Colonic mucosa (tissue), 4 donors: ENCODE results near the gene ARHGAP10. TPM values are rescaled to one million over a fixed set of nuclear protein-coding genes. Genes with fewer than 3 reads are reported as not detected.

Source experiments
- DNase-seq: peaks from one replicate; pipeline ENCODE4 v3.0.0-alpha.2; 2020
- H3K27ac ChIP-seq: fragments of 200-600 bp; one replicate; pipeline ENCODE4 v1.8.0; 2021
- H3K27me3 ChIP-seq: fragments of 200-600 bp; one replicate; pipeline ENCODE4 v1.8.0; 2021
- H3K36me3 ChIP-seq: fragments of 200-600 bp; one replicate; pipeline ENCODE4 v1.8.0; 2021
- H3K4me1 ChIP-seq: fragments of 200-600 bp; one replicate; pipeline ENCODE4 v1.8.0; 2021; ENCODE audit warnings: mild to moderate bottlenecking
- H3K4me3 ChIP-seq: fragments of 200-600 bp; one replicate; pipeline ENCODE4 v1.8.0; 2021
- H3K9ac ChIP-seq, 2 donors: one replicate each; pipeline ENCODE4 v1.7.0; 2013; ENCODE audit warnings: control low read depth in 2 of 2, low read depth in 2 of 2, low read length in 2 of 2
- H3K9me3 ChIP-seq: fragments of 200-600 bp; one replicate; pipeline ENCODE4 v1.8.0; 2021
- intact Hi-C: fragments of 100-400 bp; cut with DNase I; formaldehyde crosslinking; loops from one replicate; pipeline ENCODE4 v1.14.1; 2022
- total RNA-seq, 2 donors: library from RNA; stranded (reverse); fragmentation: NEBNext Ultra II Directional in 1 of 2; extraction: Animal tissue kit (Norgen Biotek cat#: 25700) in 1 of 2; gene quantifications; one replicate each; pipeline ENCODE4 v1.2.1, GENCODE V29; 2021
- TF ChIP-seq, protein P1 (sequence below): fragments of 200-600 bp; IDR thresholded peaks from one replicate; pipeline ENCODE4 v1.8.0; 2022; ENCODE audit warnings: antibody characterized with exemption, mild to moderate bottlenecking
- donor health status: healthy.
- donor health status: DM: no; HTN: no; CAD: no.
- donor health status: DM: no; HTN: no; CAD: no.

ARHGAP10 gene
- total RNA-seq, 2 donors from 2014 or later: 4.4 to 7.1 TPM

DNA sequence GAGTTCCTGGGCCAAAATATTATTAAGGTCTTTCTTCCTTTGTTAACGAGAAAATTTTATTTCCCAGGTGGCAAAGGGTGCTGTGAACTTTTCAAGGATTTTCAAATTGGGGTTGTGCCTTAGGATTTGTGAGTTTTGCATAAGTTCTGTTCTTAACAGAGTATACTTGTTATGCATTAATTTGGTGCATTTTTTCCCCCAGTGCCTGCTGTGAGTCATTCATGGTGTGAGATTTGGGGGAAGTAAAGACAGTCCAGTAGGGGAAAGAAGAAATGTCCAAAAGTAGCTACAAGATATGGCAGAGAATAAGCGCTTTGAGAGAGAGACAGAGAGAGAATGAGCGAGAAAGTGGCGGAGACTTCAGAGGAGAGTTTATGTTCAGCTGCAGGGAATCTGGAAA lies 239.2 kb downstream of the ARHGAP10 start:
- Histone ChIP-seq H3K4me1 (no peaks in the 10 kb centered on the region), H3K9me3 (no peaks in the 10 kb centered on the region), H3K36me3 (no peaks in the 10 kb centered on the region), H3K27ac (no peak overlapping the region), H3K9ac (no peak overlapping the region), H3K4me3 (no peak overlapping the region), H3K27me3 (no peaks in the 10 kb centered on the region)
- TF ChIP-seq, protein P1, sequence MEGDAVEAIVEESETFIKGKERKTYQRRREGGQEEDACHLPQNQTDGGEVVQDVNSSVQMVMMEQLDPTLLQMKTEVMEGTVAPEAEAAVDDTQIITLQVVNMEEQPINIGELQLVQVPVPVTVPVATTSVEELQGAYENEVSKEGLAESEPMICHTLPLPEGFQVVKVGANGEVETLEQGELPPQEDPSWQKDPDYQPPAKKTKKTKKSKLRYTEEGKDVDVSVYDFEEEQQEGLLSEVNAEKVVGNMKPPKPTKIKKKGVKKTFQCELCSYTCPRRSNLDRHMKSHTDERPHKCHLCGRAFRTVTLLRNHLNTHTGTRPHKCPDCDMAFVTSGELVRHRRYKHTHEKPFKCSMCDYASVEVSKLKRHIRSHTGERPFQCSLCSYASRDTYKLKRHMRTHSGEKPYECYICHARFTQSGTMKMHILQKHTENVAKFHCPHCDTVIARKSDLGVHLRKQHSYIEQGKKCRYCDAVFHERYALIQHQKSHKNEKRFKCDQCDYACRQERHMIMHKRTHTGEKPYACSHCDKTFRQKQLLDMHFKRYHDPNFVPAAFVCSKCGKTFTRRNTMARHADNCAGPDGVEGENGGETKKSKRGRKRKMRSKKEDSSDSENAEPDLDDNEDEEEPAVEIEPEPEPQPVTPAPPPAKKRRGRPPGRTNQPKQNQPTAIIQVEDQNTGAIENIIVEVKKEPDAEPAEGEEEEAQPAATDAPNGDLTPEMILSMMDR: no peak
- no peak for DNase-seq
- intact Hi-C loops: no loop called here

DNA sequence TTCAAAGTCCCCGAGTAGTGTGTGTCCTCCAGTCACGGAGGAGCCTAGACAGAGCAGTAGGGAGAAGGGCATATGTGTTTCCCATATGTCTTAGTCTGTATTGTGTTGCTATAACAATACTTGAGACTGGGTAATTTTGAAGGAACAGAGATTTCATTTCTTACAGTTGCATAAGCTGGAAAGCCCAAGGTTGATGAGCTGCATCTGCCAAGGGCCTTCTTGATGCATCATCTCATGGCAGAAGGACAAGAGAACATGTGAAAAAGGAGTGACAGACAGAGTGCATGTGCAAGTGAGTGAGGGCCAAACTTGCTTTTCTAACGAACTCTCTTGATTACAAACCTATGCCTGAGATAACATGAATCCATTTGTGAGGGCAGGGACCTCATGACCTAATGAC lies 243.4 kb downstream of the ARHGAP10 start:
- H3K4me3 ChIP-seq: no peak overlapping the region
- TF ChIP-seq, protein P1: no peak
- no peak overlapping the region for H3K27ac ChIP-seq
- H3K4me1 ChIP-seq: no peaks in the 10 kb centered on the region
- intact Hi-C loops: no loop called here
- no peaks in the 10 kb centered on the region for H3K9me3 ChIP-seq
- H3K27me3 ChIP-seq: no peaks in the 10 kb centered on the region
- no peak for DNase-seq
- H3K36me3 ChIP-seq: no peaks in the 10 kb centered on the region
- no peak overlapping the region for H3K9ac ChIP-seq

DNA sequence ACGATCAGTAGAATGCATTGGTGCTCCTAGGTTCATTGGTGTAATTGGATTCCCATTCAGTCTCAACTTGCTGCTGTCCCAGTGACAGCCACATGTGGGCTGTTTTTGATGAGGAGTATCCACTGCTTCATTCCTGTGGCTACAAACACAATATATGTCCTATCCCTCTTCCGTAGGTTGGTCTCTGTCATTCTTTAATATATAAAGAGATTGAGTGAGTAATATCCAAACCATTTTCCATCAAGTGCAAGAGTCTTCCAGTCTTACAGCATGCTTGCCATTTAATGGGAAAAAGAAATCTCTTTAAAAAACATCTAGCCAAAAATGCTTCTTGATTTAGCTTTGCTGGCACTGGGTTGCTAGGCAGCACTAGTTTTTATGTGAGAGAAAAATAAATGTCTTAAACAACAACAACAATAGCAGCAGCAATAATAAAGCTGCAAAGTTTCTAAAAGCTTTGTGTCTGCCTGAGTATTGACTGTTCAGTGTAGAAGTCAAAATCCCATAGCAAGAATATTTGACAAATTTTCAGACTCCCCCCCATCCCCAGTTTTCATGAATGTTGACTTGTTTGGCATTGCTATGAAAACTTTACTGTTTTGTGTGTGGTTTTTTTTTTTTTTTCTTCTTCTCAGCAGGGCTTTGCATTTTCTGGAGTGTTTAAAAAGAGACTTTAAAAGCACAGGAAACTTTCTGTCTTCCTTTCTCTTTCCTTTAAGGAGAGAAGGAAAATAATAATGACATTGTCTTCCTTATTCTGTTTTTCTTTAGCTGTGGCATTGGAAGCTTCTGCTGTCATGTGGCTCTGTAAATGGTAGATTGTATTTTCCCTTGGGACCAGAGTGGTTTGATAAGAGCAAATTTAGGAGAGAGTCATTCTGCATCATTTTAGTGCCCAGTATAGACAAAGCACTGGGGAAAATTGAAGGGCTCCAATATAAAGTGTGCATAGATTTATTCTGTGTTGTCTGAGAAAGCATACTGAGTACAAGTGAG lies 244.3 kb downstream of the ARHGAP10 start:
- Histone ChIP-seq H3K9ac (no peak overlapping the region), H3K9me3 (no peaks in the 10 kb centered on the region), H3K4me3 (no peak overlapping the region), H3K4me1 (no peaks in the 10 kb centered on the region), H3K27ac (no peak overlapping the region), H3K27me3 (no peaks in the 10 kb centered on the region), H3K36me3 (no peaks in the 10 kb centered on the region)
- DNase-seq: no peak
- intact Hi-C loops: no loop called here
- TF ChIP-seq, protein P1: no peak

DNA sequence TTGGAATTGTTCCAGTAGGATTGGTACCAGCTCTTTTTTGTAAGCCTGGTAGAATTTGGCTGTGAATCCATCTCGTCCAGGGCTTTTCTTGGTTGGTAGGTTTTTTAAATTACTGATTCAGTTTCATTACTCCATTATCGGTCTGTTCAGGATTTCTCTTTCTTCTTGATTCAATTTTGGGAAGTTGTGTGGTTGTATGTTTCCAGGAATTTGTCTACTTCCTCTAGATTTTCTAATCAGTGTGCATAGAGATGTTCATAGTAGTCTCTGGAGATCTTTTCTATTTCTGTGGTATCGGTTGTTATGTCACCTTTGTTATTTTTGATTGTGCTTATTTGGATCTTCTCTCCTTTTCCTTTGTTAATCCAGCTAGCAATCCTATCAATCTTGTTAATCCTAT lies 248.7 kb downstream of the ARHGAP10 start:
- H3K9ac ChIP-seq: no peak overlapping the region

DNA sequence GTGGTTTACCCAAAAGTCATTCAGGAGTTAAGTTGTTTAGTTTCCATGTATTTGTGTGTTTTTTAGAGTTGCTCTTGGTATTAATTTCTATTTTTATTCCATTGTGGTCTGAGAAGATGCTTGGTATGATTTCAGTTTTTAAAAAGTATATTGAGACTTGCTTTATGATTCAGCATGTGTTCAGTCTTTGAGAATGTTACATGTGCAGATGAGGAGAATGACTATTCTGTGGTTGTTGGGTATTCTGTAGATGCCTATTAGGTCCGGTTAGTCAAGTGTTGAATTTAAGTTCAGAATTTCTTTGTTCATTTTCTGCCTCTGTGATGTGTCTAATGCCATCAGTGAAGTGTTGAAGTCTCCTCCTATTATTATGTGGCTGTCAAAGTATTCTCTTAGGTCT lies 249.4 kb downstream of the ARHGAP10 start:
- no peak overlapping the region for H3K27ac ChIP-seq
- H3K9me3 ChIP-seq: no peaks in the 10 kb centered on the region
- H3K27me3 ChIP-seq: no peaks in the 10 kb centered on the region
- H3K36me3 ChIP-seq: no peaks in the 10 kb centered on the region
- no peak overlapping the region for H3K4me3 ChIP-seq
- TF ChIP-seq, protein P1: no peak
- intact Hi-C loops: no loop called here
- no peaks in the 10 kb centered on the region for H3K4me1 ChIP-seq
- no peak overlapping the region for H3K9ac ChIP-seq
- no peak for DNase-seq

More for the DNA sequence above, 248.7 kb downstream of the ARHGAP10 start:
- H3K4me3 ChIP-seq: no peak overlapping the region
- intact Hi-C loops: no loop called here
- no peak for DNase-seq
- no peaks in the 10 kb centered on the region for H3K27me3 ChIP-seq
- no peaks in the 10 kb centered on the region for H3K9me3 ChIP-seq
- H3K36me3 ChIP-seq: no peaks in the 10 kb centered on the region
- no peak overlapping the region for H3K27ac ChIP-seq
- no peaks in the 10 kb centered on the region for H3K4me1 ChIP-seq
- TF ChIP-seq, protein P1: no peak
